Dermis blood vessel endothelial cell (primary cell): ENCODE results near the gene MED29. TPM values are rescaled to one million over a fixed set of nuclear protein-coding genes. Genes with fewer than 3 reads are reported as not detected.

ENCODE experiments used
- DNase-seq: peaks from one replicate; pipeline ENCODE4 v3.0.0; 2010
- total RNA-seq: library from RNA; depleted of rRNA; stranded (reverse); fragments of >200 nt; gene quantifications from 2 replicates; pipeline ENCODE4 v1.2.3, GENCODE V29; 2014

The MED29 gene
- total RNA-seq, result 10.7 and 22.5 TPM in 2 replicates

- DNase-seq, result peak; percentile 100
Observed at GRCh38 chr19:39390751-39391437, at the start of gene MED29, which contains the start of gene PAF1. MED29 (plus strand) TSS chr19:39391378; CDS start chr19:39391423, 45 bp downstream. PAF1 (minus strand) TSS chr19:39391106; CDS start chr19:39390864, 242 bp downstream.

- peak; percentile 98 for DNase-seq
Observed at GRCh38 chr19:39341719-39342604, 49.2 kb upstream of the MED29 start, which contains the start of gene SAMD4B. SAMD4B (plus strand) TSS chr19:39342421; CDS start chr19:39356894, 14,473 bp downstream.

- DNase-seq, result peak; percentile 31
Observed at GRCh38 chr19:39342647-39343305, 48.4 kb upstream of the MED29 start.

DNA sequence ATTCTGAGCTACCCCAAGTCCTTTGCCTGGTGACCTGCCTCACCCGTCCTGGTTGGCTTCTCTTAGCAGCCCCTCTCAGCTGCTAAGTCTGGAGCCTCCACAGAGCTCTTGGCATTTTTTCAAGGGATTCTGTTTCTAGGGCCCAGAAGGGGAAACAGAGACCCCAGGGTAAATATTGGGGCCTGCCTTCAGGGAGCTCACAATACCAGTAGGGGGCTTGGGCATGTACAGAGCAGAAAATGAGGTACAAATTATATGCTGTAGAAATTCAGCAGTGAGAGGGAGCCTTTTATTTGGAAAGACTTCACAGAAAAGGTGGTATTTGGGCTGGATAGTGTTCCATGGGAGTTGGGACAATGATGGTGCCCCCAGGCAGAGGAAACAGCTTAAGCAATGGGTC lies 45.2 kb upstream of the MED29 start:
- no peak for DNase-seq

DNA sequence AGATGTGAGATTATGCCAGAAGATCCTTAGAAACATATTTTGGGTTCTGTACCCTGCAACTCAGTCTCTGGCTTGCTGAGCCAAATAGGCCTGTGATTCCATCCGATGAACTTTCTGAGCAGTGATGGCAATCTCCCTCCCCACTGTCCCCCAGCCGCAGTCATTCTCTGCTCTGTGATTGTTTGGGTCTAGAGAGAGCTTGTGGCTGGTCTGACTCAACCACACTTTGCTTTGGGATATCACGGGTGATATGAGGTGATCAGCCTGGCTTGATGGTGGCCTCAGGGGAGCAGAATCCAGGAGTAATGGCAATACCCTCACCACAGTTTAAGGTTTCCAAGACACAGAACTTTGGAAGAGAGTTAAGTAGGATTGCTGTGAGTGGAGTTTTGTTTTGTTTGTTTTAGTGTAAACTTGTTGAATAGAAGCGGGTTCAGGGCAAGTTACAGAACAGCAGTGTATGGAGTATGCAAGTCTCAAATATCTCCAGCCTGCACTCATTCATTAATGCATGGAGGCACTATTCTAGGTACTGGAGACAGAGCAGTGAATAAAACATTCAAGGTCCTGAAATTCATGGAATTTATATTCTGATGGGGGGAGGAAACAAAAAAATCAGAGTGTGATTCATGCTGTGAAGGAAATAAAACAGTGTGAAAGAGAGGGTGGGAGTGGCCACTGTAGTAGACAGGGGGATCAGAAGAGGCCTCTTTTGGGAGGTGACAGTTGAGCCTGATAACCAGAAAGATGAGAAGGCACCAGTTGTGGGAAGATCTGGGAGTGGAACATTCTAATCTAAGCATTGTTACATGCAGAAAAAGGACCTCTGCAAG lies 43.6 kb upstream of the MED29 start:
- no peak for DNase-seq

DNA sequence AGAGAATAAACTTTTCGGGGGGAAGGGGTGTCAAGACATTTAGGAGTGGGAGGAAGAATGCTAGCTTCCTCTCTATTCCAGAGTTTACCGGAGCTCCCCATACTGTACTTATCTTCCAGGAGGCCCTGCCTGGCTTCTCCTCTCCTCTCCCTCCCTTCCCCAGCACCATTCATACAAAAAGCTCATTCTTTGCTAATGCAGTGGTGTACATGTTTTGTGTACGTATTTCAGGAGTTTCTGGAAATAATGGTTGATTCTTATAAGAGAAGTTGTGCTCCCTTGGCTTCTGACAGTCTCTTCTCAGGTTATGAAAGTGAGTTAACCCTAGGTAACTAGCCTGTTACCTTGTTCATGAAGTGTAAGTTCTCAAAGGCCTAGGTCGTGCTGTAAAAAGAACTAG lies 41.9 kb upstream of the MED29 start:
- DNase-seq, result no peak

- no peak for DNase-seq
Observed at GRCh38 chr19:39350156-39350555, 41.0 kb upstream of the MED29 start.

GRCh38 chr19:39351537-39352064 lies 39.6 kb upstream of the MED29 start:
- DNase-seq, result no peak

GRCh38 chr19:39352381-39353255 lies 38.6 kb upstream of the MED29 start:
- no peak for DNase-seq

- DNase-seq, result no peak
Observed at GRCh38 chr19:39355253-39355652, 35.9 kb upstream of the MED29 start.

DNA sequence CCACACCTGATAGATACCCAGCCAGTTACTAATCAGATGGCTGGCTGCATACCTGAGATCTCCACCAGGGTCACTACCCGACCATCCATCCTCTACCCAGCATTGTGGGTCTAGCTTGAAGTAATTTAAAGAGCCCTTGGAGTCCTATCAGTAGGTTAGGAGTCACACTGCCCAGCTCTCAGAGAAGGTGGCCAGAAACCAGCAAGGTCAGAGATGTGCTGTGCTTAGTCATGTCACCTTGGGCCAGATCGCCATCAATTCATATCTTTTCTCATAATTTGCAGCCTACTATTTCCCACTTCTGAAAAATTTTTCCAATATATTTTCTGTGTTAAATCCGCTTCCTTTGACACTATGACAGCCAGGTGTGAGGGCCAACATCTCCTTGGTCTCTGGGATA lies 35.1 kb upstream of the MED29 start:
- no peak for DNase-seq

DNA sequence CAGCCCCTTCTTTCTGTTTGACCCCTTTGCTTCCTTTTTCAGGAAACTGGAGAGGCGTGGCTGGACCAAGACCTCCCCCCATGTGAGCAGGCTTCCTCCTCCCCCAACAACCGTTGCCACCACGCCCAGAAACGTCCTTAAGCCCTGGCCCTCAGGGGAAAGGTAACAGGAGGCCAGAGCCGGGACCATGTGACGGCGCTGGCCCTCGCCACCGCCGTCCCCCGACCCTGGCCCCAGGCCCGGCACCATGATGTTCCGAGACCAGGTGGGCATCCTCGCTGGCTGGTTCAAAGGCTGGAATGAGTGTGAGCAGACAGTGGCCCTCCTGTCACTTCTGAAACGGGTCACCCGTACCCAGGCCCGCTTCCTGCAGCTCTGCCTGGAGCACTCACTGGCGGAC lies 34.5 kb upstream of the MED29 start:
- no peak for DNase-seq

DNA sequence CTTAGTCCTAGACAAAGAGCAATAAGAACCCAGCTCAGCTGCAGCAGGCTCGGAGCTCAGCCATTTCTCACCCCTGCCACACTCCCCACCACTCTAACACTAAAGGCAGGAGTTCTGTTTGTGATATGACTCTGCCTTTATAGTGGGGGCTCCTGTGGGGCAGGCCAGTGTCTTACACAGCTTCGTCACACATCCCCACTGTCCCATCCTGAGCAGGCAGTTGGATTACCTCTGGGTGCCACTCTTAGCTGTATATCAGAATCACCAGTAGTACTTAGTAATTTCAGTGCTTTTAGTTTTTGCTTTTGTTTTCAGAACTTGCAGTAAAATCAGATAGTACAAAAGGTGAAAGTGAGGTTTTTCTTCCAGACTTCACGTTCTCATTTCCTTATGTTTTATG lies 32.2 kb upstream of the MED29 start:
- no peak for DNase-seq

DNA sequence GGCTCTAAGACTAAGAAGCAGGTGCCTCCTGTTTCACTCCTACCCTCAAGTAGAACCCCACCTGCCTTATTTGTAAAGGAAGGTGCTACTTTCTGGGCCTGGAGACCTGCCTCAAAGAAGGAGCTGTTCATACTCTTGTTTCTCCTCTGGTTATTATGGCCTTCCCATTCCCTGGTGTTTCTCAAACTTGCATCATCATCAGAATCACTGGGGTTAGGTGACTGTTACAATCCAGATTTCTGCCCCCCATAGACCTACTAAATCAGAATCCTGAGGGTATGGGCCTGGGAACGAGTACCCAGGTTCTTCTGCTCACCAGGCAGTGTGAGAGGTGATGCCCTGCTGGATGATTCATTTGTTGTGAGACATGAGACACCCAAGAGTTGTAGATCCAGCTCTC lies 30.6 kb upstream of the MED29 start:
- no peak for DNase-seq

DNA sequence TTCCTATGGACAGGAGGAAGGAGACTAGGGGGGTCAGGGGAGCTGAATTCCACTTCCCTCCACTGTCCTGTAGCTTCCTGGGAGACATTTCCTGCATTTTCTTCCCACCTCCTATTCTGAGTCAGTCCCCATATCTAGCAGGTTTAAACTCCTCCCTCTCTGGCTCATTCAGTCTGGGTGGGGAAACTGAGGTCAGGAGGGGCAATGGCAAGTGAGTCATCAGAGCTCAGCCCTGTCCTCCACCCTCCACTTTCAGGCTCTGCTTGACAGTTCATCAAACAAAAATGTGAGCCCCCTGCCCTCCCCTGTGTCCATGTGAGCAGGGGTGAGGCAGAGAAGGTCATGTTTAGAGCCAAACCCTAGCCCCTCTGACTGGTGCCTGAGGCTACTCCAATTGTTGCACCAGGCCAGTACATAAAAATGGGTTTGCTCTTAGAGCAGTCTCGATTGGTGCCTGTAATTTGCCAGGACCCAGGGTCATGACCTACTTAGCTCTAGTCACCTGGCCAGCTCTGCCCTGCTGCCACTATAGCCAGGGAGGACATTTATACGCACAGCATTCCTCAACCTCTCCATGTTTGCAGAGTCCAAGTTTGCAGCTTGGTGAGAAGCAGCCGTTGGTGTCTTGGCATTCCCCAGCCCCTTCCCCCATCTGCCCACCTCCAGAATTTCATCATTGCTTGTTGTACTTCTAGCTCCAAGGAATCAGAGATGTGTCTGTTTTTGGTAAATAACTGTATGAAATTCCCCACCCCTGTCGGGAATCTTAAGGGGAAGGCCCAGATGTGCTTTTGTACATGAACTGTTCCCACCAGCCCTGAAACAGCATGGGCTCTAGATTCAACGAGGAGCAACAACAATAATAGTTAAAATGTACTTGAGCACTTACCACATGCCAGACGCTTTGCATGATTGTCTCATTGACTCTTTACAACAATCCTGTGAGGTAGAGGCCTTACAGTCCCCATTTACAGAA lies 28.2 kb upstream of the MED29 start:
- DNase-seq, result no peak

DNA sequence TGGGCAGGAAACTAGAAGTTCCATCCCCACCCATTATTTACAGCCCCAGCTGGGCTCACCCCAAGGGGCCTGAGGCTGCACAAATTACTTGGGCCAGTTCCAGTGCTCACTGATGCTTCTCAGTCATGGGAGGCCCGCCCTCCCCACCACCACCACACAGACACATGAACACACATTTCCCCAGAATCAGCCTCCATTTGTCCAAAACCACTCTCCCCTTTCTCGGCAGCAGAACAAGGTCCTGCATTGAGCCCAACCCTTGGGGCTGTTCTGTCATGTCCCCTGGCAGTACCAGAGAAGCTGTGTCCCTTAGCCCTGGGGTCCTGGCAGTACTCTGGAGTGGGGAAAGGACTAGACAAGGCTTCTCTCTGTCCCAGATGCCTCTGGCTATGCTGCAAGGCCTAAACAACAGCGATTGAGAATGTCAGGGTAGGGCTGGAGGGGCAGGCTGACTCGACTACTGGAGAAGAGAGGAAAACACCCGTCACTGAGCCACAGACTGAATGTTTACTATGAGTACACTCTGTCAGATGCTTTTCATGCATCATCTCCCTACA lies 27.2 kb upstream of the MED29 start:
- DNase-seq, result no peak

- DNase-seq, result no peak
Observed at GRCh38 chr19:39365531-39365930, 25.6 kb upstream of the MED29 start.

- no peak for DNase-seq
Observed at GRCh38 chr19:39369200-39369599, 22.0 kb upstream of the MED29 start.

- DNase-seq, result no peak
Observed at GRCh38 chr19:39370735-39371134, 20.4 kb upstream of the MED29 start.
